ENCODE data around the gene MRAS.

- TF ChIP-seq POLR2AphosphoS5 (IDR thresholded peaks at IDR 0.05; ENCODE audit: low read depth, low read length): no peak
- no peak for TF ChIP-seq JUN (IDR thresholded peaks at IDR 0.05; ENCODE audit: low read depth, low read length)
- no peak for TF ChIP-seq RAD21 (IDR thresholded peaks at IDR 0.05 in 1 of 2, conservative IDR thresholded peaks at IDR 0.05 in 1 of 2; ENCODE audit: low read depth in 2 of 2, low read length in 2 of 2)
- TF ChIP-seq RBBP5 (IDR thresholded peaks at IDR 0.05; ENCODE audit: borderline replicate concordance, low read depth, low read length): no peak
Measured at GRCh38 chr3:138445654-138446053, 97.3 kb downstream of the MRAS start.
